ENCODE results near the gene ADRA2B.
"Not testable (repeated sequence)": the region's sequence is repeated elsewhere in the genome, so short reads cannot be mapped to it uniquely, and the experiment has no call there.

The ADRA2B gene

DNA sequence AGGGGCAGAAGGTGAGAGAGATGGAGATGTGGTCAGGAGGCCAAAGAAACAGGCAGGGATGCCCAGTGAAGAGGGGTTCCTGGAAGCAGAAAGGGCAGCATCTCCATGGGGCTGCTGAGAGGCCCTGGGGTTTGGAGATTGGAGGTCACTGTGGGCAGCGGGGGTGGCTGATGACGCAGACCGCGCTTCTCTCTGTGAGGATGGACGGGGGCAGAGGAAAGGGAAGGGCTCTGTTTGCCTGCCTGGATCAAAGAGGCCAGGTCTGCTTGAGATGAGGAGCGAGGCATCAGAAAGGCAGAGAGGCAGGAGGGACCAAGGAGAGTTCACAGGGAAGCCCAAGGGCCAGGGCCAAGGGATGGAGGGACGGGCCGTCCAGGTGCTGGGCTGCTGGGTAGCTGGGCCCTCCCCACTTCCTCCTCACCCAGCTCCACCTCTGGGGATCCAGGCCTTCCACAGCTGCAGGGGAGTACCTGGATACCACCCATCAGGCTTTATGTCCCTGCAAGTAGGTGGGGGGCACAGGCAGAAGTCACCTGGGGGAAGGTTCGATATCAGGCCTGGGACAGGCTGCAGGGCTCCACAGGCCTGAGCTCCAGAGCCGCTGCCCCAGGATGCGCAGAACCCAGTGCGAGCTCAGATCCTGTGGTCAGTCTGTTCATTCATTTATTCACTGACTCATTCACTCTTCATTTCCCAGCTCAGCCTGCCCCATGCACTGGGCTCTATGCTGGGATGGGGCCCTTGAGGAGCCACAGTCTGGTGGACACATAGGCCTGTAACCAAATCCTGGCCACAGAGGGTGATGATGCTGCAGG is 30.6 kb downstream of the ADRA2B start:
- peak; percentile 6 for DNase-seq

DNA sequence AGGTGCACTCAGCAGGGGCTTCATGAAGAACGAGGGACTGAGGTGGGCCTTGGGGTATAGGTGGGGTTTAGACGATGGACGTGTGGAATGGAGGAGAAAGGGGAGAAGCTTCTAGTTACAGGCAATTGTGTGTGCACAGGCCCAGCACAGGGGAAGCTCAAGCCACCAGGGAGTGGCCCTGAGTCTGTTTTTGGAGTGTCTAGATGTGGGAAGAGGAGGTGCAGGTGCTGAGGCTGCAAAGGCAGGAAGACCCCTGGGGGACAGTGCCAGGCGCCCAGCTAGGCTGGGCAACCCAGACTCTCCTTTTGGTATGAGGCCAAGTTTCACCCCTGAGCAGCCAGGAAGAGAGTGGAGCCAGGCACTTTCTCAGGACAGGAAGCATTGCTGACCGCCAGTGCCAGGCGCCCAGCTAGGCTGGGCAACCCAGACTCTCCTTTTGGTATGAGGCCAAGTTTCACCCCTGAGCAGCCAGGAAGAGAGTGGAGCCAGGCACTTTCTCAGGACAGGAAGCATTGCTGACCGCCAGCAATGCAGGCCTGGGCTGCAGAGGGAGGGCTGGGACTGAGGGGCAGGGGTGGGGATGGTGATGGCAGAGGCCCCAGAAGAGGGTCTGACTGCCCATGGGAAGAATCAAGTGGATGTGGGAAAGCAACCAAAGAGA is 31.4 kb downstream of the ADRA2B start:
- peak; percentile 6 for DNase-seq

DNA sequence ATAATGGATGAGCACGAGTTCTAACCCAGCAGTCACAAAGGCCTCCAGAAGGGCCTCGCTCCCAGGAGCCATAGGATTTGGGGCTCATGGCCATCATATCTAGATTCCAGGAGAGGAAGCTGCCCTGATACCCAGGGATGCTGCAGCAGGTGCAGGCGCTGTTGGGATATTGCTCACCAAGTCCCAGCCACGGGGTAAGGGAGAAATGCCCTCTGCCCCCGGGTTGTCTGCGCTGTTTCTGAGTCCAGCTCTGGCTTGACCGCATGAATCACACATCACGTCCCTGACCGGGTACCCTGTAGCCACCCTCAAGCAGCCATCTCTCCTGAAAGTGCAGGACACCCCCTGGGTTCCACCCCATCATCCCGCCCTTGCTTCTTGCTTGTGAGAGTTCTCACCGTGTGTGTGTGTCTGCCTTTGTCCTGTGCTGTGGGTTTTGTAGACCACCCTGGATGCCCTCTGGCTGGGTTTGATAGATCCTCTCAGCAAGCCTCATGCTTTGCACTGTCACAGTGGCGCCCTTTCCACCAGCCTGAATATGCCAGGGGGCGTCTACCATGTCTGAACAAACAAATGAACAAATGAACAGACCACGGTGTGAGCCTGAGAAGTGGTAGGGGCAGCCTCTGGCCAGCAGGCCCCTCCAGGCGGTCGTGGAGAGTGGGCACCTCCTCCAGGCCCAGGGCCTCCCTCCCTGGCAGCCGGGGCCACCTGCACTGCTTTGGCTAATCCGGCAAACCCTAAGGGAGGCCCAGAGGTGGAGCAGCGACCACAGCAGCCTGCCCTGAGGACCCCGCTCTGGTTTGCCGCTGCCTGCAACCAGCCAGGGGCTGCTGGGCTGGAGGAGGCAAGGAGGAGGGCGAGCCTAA is 32.1 kb downstream of the ADRA2B start:
- DNase-seq, result peak; percentile 9

DNA sequence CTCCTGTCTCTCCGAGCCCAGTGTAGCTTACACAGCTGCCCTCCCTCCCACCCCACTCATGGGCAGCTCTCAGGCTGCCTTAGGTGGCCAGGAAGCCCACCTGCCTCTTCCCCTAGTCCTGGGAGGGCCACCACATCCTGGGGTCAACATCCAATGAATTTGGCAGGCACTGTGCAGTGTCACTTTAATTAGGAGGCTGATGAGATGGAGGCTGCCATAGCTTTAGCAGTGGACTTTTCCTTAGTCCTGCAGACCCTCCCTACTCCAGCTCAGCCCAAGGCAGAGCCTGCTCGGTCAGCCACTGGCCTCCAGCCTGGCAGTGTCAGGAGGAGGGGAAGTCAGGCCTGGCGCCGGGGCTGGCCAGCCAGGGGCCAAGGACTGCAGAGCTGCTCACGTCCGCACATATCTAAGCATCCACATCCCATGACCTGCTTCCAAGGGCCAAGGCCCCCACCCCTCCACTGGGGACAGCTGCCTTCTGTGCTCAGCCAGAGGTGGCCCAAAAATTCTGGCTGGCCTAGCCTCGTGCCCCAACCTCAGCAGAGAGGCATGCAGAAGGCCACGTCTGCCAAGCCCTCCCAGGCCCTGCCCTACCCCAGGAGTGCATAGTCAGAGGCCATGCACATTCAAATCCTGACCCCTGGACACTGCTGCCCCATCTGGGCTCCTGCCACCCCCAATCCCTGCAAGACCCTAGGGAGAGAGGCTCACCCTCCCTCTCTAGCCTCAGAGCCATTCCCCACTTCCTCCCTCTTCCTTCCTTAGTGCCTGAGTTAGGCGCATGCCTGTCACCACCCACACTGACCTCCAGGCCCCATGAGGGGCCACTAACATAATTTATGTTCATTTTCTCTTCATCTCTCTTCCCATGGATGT is 33.1 kb downstream of the ADRA2B start:
- DNase-seq, result peak; percentile 25

DNA sequence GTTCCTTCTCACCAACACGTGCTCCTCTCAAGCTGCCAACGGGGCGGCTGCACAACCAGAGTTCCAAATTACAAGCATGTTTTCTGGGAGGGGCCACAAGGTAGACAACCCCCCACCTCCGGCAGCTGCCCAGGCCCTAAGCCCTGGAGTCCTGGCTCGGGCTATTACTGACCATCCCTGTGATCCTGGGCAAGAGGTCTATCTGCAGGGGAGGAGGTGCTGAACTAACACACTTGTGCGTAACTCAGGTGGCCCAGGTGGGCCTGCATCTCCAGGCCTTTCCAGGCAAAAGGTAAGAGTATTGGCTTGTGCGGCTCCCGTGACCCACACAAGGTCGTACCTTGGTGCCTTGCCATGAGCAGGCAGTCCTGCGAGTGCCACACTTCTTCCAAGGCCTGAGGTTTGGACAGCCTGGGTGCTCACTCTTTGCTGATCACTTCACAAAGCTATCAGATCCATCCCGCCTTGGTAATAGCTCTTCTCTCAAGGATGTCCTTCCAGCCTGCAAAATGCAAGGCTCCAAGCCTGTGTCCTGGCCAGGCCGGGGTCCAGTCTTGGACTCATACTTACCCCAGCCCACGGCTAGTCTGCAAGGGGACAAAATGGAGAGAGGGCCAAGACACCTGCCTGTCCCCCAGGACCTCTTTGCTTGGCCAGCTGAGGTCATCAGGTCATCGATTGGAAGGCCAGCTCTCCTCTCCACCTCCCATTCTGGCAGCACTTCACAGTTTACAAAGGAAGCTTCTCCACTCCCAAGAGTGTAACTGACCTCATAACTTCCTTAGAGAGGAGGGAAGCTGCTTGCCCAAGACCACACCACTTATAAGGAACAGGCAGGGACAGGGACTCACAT is 33.9 kb downstream of the ADRA2B start:
- DNase-seq, result peak; percentile 8

DNA sequence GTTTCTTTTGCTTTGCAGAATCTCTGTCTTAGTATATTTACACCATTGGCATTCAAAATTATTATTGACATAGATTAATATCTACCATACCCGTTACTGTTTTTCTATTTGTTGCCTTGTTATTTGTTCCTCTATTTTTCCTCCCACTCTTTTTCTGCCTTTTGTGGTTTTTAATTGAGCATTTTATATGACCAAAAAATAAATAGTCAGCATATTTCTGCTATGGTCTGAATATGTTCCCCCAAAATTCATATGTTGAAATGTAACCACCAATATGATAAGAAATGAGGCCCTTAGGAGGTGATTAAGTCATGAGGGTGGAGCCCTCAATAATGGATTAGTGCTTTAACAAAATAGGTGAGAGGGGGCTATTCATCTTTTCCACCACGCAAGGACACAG is 35.3 kb downstream of the ADRA2B start:
- DNase-seq, result no peak

DNA sequence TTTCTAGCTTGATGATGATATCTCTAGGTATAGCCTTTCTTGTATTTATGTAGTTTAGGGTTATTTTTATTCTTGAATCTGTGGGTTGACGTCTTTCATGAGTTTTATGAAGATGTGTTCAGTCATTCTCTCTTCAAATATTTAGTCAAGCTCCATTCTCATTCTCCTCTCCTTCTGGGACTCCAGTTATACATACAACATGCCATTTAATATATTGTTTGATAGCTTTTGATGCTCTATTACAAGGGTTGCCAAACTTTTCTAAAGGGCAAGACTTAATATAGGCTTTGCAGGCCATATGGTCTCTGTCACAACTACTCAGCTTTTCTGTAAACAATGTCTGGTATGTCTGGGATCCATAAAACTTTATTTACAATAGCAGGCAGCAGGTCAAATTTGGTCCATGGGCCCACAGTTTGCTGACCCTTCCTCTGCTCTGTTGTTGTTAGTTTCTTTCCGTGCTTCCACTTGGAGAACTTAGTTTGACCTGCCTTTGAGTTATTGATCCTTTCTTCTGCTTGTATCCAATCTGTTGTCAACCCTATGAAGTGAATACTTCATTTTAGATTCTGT is 41.1 kb downstream of the ADRA2B start:
- no peak for DNase-seq

DNA sequence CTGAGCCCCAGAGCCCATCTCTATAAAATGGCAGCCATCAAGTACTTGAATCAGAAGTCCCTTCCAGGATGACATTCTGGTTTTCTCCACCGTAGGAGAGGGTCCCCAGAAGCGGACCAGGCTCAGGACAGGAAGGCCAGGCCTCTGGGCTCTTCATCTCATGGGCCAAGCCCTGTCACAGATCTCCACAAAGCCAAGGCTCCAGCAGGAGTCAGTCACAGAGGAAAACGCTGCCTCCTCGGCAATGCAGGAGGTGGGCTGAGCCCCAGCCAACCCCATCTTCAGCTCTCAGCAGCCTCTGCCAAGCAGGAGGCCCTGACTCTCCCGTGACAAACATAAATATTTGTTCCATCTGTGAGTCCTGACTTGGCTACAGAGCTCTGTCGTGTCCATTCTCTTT is 42.2 kb downstream of the ADRA2B start:
- no peak for DNase-seq

DNA sequence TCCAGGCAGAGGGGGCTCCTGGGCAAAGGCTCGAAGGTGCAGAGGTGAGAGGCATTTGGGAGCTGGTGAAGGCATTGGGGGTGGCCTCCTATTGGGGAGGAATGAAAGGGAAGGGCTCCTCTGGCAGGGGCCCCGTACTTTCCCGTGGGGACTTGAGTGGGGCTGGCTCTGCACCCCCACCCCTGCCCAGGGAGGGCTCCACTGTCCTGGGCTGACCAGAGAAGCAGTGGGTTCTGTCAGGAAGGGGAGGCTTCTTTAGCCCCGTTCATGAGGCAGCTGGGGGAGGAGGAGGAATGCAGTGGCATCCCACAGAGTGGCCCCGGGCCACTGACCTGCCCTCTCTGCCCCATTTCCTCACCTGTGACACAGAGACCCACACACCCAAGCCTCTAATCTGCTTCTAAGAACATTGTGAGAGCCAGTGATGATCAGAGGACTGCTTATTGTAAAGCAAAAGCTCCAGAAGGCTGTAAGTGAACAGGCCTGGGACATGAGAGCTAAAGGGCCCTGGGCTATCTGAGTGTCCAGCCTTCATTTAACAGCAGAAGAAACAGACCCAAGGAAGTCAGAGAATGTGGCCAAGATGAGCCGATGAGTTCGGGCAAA is 43.1 kb downstream of the ADRA2B start:
- no peak for DNase-seq

DNA sequence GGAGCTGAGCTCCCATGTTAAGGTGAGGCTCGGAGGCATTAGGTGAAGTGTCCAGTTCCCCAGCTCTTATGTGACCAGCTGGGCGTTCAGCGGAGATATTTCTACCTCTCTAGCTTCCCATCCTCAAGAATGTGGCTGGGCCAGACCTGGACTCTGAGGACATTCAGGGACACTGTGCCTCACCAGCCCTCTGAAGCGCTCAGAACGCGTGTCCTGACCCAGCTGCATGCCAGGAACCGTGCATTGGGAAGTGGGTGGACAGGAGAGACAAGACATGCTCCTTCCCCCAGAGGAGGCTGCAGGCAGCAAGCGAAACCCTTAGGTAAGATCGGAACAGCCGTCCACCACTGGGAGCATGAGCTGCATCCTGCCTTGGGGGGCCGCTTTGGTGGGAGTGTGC is 43.6 kb downstream of the ADRA2B start:
- no peak for DNase-seq

DNA sequence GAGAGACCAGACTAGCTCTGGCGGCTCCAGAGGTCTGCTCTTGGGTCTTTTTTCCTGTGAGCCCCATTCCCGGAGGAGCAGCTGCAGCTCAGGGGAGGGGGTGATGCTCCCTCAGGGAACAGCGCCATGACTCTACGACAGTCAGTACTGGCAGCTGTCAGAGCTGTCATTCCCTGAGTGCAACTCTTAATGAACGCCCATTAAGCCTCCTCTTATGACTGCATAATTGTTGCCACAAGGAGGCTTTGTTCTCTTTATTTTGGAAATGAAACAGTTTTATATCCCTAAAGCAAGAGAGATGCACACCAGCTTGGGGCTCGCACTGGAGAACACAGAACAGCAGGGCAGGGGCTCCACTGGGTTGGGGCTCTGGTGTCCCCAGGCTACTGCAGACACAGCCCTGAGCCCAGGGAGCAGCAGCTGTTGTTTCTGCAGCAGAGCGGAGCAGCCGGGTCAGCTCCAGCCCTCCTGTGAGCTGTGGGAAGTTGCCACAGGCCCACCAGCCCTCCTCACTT is 44.3 kb downstream of the ADRA2B start:
- not testable (repeated sequence) for DNase-seq

DNA sequence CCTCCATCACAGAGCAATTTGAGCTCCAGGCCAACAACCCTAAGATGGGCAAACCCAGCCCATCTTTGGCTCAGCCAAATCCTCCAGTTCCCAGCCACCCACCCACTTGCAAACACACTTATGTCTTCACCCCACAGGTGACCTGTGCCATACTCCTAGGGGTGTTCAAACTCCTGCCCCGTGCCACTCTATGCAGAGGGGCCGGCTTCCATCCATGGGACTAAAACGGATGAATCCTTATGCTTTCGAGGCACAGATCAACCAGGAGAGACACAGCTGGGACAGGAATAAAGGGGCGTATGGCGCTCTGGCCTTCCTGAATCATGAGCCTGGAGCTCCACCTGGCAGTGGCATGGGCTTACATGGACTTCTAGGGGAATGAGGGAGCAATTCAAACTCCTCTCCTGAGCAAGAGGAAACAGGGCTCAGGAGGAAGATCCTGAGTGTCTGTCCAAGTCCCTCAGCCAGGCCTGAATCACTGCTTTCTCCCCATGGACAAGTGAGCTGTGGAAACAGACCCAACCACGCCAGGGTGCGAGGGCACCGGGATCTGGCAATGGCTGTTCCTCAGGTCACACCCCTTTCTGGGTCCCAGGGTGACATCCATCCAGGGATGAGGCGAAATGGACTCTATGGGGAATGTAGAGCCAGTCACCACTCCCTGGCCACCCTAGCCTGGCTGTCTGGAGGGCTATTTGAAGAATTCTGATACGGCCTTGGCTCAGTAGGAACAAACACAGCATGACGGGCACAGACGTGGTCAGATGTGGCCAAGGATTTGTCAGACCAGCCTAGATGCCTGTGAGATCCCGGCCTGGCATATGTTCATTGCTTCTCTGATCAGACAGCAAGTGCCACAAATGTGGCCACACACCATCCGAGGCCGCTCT is 45.0 kb downstream of the ADRA2B start:
- DNase-seq, result not testable (repeated sequence)

DNA sequence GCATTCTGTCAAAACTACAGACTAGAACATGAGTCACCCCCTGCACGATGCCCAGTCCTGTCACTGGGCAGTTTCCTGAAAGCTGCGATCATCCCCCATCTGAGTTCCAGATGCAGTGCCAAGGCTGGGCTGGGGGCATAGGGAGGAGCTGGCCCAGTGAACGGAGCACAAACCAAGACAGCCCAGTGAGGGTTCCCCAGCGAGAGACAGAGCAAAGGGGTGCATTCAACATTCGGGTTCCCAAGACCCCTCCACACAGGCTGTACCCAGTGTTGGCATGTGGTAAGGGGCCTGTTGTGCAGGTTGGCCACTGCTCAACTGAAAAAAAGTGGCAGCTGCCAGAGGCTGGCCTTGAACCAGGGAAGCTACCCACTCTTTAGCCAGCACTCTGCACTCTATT is 46.0 kb downstream of the ADRA2B start:
- not testable (repeated sequence) for DNase-seq

DNA sequence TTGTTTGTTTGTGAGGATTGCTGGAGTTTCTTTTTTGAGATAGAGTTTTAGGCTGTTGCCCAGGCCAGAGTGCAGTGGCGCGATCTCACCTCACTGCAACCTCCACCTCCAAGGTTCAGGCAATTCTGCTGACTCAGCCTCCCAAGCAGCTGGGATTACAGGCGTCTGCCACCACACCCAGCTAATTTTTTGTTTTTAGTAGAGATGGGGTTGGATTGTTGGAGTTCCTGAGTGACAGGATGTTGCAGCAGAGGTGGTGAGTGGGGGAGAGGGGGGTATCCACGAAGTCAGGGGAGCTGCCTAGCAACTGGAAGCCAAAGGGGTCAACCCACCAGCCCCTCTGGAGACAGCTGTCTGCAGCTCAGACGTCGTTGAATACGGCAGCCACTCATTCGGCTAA is 46.5 kb downstream of the ADRA2B start:
- not testable (repeated sequence) for DNase-seq

DNA sequence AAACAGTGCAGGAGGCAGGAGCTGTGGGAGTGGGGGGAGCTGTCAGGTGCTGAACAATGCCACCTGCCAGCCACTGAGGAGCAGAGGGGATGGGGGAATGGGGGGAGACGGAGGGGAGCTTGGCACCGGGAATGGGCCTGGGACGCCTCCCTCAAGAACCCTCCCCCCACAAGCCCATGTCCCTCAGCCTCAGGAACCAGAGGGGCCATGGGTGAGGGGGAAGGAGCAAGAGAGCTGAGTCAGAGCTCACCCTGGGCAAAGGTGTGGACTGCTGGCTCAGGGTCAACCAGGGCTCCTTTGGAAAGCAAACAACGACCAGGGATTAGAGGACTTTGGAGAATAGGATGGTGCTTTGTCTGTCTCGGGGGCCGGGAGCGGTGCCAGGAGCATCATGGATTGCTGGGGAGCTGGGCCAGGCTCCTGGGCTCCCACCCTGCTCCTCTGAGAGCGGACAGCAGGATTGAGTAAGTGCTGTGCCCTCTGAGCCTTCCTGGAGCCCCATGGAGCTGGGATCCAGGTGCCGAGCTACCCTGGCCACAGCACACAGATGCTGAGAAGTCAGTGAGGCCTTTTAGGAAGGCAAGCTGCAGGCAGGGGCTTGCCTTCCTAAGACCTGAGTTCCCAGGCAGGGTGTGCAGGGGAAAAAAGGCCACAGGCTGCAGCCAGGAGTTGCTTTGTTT is 48.3 kb downstream of the ADRA2B start:
- peak; percentile 20 for DNase-seq

DNA sequence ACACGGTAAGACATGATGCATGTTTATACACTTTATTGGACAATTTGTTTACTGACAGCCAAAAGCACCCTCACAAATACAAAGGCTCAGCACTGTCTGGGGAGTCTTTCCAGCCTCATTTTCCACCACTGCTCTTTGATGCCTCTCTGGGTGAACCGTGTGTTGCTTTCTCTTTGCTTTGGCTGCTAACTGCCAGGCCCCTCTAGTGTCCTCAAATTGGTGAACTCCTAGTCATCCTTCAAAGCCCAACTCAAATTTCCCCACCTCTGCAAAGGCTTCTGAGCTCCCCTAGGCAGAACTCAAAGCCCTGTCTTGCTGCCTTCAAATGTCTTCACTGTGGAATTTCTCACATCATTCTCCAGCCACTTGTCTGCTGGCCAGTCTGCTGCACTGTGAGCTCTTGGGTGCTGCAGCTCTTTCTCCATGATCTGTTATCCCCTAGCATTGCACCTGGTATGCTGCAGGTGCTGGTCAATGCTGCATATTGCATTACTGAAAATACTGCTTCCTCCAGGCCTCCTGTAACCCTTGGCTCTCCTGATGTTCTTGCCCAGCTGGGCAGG is 49.2 kb downstream of the ADRA2B start:
- peak; percentile 4 for DNase-seq

DNA sequence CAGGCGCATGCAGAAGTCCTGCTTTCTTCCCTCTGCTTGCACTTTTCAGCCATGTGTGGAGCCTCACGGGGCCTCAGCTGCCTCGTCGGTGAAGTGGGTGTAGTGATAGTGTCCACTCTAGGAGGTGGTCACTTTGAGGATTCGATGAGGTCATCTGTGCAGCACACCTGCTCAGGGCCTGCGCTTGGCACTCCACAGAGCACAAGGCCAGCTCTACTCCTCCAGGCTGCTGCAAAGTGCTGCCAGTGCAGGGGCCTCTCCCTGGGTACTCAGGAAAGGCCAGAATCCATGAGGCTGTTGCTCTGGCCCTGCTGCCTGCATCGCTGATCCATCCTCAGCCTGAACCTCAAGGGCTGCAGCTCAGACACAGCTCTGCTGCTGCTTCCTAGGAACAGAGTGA is 49.9 kb downstream of the ADRA2B start:
- not testable (repeated sequence) for DNase-seq

DNA sequence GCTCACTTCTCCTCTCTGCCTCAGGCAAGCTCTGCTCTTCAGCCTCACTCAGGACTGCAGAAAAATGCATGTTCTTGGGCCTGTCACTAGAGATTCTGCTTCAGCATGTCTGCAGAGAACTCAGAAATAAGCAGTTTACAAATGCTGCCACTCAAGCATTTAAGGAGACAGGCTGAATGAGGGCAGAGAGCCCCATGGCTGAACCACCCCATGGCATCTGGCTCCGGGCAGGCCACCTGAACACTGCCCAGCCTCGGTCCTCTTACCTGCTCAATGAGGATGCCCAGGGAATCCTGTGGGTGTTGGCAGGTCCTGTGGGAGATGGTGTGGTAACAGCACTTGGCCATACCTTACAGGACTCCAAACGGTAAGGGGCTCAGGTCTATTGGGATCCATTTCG is 50.4 kb downstream of the ADRA2B start:
- DNase-seq, result peak; percentile 9
